Stimulated activated naive B cell treated with anti-CD40 and anti-IgM and Interleukin-4, amounts not matched to agents 10 μg/mL and 1 μg/mL and 100 μg/mL, for 72 hours (primary cell): ENCODE data around the gene LRRK1.

Source experiments
- ATAC-seq, 2 donors: fragments of 150-1000 bp; cut with Tn5 transposase; replicated peaks; 2 replicates each; pipeline ENCODE4 v1.10.0; 2021; ENCODE audit warnings: moderate library complexity in 1 of 2
- DNase-seq: peaks from one replicate; pipeline ENCODE4 v3.0.0; 2021
- H3K27ac Mint-ChIP-seq: one replicate; pipeline ENCODE4 v1.8.0; 2022; ENCODE audit warnings: mild to moderate bottlenecking, mixed read lengths
- H3K27me3 Mint-ChIP-seq, 2 donors: one replicate each; pipeline ENCODE4 v1.8.0; 2022; ENCODE audit warnings: mixed read lengths in 2 of 2
- H3K36me3 Mint-ChIP-seq, 2 donors: one replicate each; pipeline ENCODE4 v1.8.0; 2022; ENCODE audit warnings: mixed read lengths in 2 of 2, mild to moderate bottlenecking in 1 of 2
- H3K4me1 Mint-ChIP-seq, 2 donors: one replicate each; pipeline ENCODE4 v1.8.0; 2022; ENCODE audit warnings: mixed read lengths in 2 of 2, mild to moderate bottlenecking in 1 of 2
- H3K4me3 Mint-ChIP-seq, 2 donors: one replicate each; pipeline ENCODE4 v1.8.0; 2022; ENCODE audit warnings: mild to moderate bottlenecking in 2 of 2, mixed read lengths in 2 of 2, moderate library complexity in 1 of 2
- H3K9me3 Mint-ChIP-seq, 2 donors: one replicate each; pipeline ENCODE4 v1.8.0; 2022; ENCODE audit warnings: mixed read lengths in 2 of 2, mild to moderate bottlenecking in 1 of 2

Gene LRRK1

DNA sequence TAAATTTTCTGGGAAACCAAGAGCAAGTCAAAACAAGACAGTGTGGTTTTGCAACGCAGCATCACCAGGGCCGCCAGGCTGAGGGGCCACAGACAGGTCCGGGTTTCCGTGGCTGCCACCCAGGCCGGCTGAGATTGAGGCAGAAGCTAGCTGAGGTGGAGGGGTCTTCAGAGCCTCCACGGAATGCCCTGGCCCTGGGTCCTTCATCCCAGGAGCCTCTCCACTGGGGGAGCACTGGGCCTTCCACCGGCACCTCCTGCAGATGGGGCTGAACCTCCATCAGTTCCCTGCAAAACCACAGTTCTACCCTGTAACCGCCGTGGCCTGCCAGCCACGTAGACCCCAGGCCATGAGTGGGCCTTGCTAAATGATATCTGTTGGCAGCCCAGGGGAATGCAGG, 180.0 kb downstream of the LRRK1 start:
- H3K9me3 Mint-ChIP-seq, result peaks cover 2 to 6% of the 10 kb centered on the region in 2 donors
- no peak for ATAC-seq
- peaks cover 0 to 4% of the 10 kb centered on the region in 2 donors for H3K36me3 Mint-ChIP-seq
- DNase-seq, result no peak
- H3K27me3 Mint-ChIP-seq, result no peaks in the 10 kb centered on the region
- no peaks in the 10 kb centered on the region for H3K4me1 Mint-ChIP-seq
- H3K27ac Mint-ChIP-seq, result no peak overlapping the region
- no peak overlapping the region for H3K4me3 Mint-ChIP-seq

DNA sequence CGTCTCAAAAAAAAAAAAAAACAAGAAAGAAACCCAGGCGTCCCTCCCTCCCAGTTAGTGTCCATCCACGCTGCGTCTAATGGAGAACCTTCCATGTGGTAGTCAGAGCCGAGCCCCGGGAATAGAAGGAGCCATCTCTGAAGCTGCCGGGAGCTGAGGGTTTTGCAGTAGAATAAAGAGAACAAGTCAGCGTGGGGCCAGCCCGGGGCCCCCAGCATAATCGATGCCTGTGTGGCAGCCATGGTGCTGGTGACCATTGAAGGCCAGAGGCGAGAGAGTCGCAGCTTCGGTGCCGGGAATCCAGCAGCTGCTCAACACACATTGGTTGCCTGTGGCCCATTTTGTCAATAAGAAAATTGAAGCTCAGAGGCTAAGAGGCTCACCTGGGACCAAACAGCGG, 181.0 kb downstream of the LRRK1 start:
- DNase-seq (no peak), ATAC-seq (no peak)
- H3K4me1 Mint-ChIP-seq, result no peaks in the 10 kb centered on the region
- peaks cover 2 to 6% of the 10 kb centered on the region in 2 donors for H3K9me3 Mint-ChIP-seq
- no peak overlapping the region for H3K27ac Mint-ChIP-seq
- H3K4me3 Mint-ChIP-seq, result no peak overlapping the region
- H3K27me3 Mint-ChIP-seq, result no peaks in the 10 kb centered on the region
- H3K36me3 Mint-ChIP-seq, result peaks cover 0 to 4% of the 10 kb centered on the region in 2 donors

GRCh38 chr15:101100593-101101442, 181.7 kb downstream of the LRRK1 start:
- H3K36me3 Mint-ChIP-seq, result peaks cover 0 to 4% of the 10 kb centered on the region in 2 donors
- DNase-seq (no peak), ATAC-seq (no peak)
- no peaks in the 10 kb centered on the region for H3K27me3 Mint-ChIP-seq
- H3K27ac Mint-ChIP-seq, result no peak overlapping the region
- peaks cover 2 to 6% of the 10 kb centered on the region in 2 donors for H3K9me3 Mint-ChIP-seq
- no peak overlapping the region for H3K4me3 Mint-ChIP-seq
- no peaks in the 10 kb centered on the region for H3K4me1 Mint-ChIP-seq

DNA sequence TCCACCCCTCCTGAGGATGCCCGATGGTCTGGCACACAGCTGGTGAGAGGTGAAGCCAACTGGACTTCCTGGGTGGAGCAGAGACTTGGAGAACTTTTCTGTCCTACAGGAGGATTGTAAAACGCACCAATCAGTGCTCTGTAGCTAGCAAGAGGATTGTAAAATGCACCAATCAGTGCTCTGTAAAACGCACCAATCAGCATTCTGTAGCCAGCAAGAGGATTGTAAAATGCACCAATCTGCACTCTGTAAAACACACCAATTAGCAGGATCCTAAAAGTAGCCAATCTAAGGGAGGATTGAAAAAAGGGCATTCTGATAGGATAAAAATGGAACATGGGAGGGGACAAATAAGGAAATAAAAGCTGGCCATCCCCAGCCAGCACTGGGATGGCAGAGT, 182.5 kb downstream of the LRRK1 start:
- Mint-ChIP-seq H3K4me3 (no peak overlapping the region), H3K27ac (no peak overlapping the region), H3K36me3 (peaks cover 0 to 4% of the 10 kb centered on the region in 2 donors), H3K27me3 (no peaks in the 10 kb centered on the region), H3K4me1 (no peaks in the 10 kb centered on the region), H3K9me3 (peaks cover 2 to 6% of the 10 kb centered on the region in 2 donors)
- ATAC-seq, result no peak
- no peak for DNase-seq

- H3K9me3 Mint-ChIP-seq, result peaks cover 2 to 6% of the 10 kb centered on the region in 2 donors
- no peak overlapping the region for H3K27ac Mint-ChIP-seq
- ATAC-seq, result no peak
- H3K27me3 Mint-ChIP-seq, result no peaks in the 10 kb centered on the region
- H3K36me3 Mint-ChIP-seq, result peaks cover 0 to 4% of the 10 kb centered on the region in 2 donors
- no peak for DNase-seq
- no peaks in the 10 kb centered on the region for H3K4me1 Mint-ChIP-seq
- no peak overlapping the region for H3K4me3 Mint-ChIP-seq
These were observed 183.6 kb downstream of the LRRK1 start for GRCh38 chr15:101102746-101103145.

DNA sequence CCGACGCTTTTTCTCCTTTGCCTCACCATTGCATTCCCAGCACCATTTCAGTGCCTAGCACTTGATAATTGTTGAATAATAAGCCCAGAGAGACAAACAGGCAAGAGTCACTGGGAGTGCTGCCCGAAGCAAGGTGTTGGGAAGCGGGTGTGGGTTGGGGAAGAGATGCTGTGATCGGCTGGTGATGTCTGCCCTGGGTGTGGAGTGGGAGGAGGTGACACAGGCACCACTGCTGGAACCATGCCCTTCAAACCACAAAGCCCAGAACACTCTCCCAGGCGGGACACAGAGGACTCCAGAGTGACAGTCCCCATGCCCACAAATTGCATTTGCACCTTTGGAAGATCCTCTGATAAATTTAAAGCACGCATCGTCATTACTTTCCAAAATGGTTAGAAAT, 184.4 kb downstream of the LRRK1 start:
- no peaks in the 10 kb centered on the region for H3K4me1 Mint-ChIP-seq
- H3K4me3 Mint-ChIP-seq, result no peak overlapping the region
- no peak for ATAC-seq
- H3K27ac Mint-ChIP-seq, result no peak overlapping the region
- H3K9me3 Mint-ChIP-seq, result peaks cover 4 to 6% of the 10 kb centered on the region in 2 donors
- H3K27me3 Mint-ChIP-seq, result no peaks in the 10 kb centered on the region
- DNase-seq, result no peak
- H3K36me3 Mint-ChIP-seq, result peaks cover 2 to 4% of the 10 kb centered on the region in 2 donors

GRCh38 chr15:101104141-101104540, 185.0 kb downstream of the LRRK1 start:
- peaks cover 2 to 7% of the 10 kb centered on the region in 2 donors for H3K36me3 Mint-ChIP-seq
- H3K4me1 Mint-ChIP-seq, result no peaks in the 10 kb centered on the region
- peaks cover 6% of the 10 kb centered on the region in 2 donors for H3K9me3 Mint-ChIP-seq
- H3K27me3 Mint-ChIP-seq, result no peaks in the 10 kb centered on the region
- DNase-seq (no peak), ATAC-seq (no peak)
- H3K27ac Mint-ChIP-seq, result no peak overlapping the region
- no peak overlapping the region for H3K4me3 Mint-ChIP-seq

- Mint-ChIP-seq H3K36me3 (peaks cover 2 to 7% of the 10 kb centered on the region in 2 donors), H3K9me3 (peaks cover 6% of the 10 kb centered on the region in 2 donors), H3K27ac (peak overlapping the region; percentile 37), H3K27me3 (no peaks in the 10 kb centered on the region), H3K4me1 (no peaks in the 10 kb centered on the region), H3K4me3 (no peak overlapping the region)
- DNase-seq (no peak), ATAC-seq (no peak)
These were observed 186.1 kb downstream of the LRRK1 start for GRCh38 chr15:101105059-101105891.

GRCh38 chr15:101107101-101107500, 187.9 kb downstream of the LRRK1 start:
- Mint-ChIP-seq H3K27ac (no peak overlapping the region), H3K4me1 (no peaks in the 10 kb centered on the region), H3K27me3 (no peaks in the 10 kb centered on the region), H3K4me3 (no peak overlapping the region), H3K36me3 (peaks cover 2 to 3% of the 10 kb centered on the region in 2 donors), H3K9me3 (peaks cover 0 to 4% of the 10 kb centered on the region in 2 donors)
- DNase-seq, result no peak
- no peak for ATAC-seq

GRCh38 chr15:101107625-101108460, 188.7 kb downstream of the LRRK1 start:
- H3K27ac Mint-ChIP-seq, result no peak overlapping the region
- H3K4me3 Mint-ChIP-seq, result no peak overlapping the region
- H3K36me3 Mint-ChIP-seq, result peaks cover 2 to 3% of the 10 kb centered on the region in 2 donors
- H3K27me3 Mint-ChIP-seq, result peaks cover 0 to 6% of the 10 kb centered on the region in 2 donors
- no peak for DNase-seq
- H3K4me1 Mint-ChIP-seq, result peaks cover 0 to 2% of the 10 kb centered on the region in 2 donors
- ATAC-seq, result no peak
- H3K9me3 Mint-ChIP-seq, result peaks cover 0 to 4% of the 10 kb centered on the region in 2 donors

DNA sequence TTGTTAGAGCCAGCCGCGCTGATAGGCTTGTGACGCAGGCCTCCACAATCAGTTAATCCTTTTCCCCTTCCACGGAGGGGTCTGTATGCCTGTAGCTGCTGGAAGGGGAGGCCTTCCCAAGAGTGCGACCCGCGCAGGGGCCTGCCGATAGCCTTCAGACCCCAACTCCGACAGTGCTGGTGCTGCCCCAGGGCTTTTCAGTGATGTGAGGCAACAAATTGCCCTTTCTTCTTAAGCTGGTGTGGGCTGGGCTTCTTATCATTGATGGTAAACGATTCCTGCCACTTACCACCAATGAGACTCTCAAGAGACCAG, 189.3 kb downstream of the LRRK1 start:
- H3K27ac Mint-ChIP-seq, result no peak overlapping the region
- H3K27me3 Mint-ChIP-seq, result peaks cover 0 to 6% of the 10 kb centered on the region in 2 donors
- H3K9me3 Mint-ChIP-seq, result peaks cover 0 to 4% of the 10 kb centered on the region in 2 donors
- H3K4me3 Mint-ChIP-seq, result no peak overlapping the region
- ATAC-seq, result no peak
- DNase-seq, result no peak
- H3K36me3 Mint-ChIP-seq, result peaks cover 2 to 3% of the 10 kb centered on the region in 2 donors
- peaks cover 0 to 2% of the 10 kb centered on the region in 2 donors for H3K4me1 Mint-ChIP-seq

DNA sequence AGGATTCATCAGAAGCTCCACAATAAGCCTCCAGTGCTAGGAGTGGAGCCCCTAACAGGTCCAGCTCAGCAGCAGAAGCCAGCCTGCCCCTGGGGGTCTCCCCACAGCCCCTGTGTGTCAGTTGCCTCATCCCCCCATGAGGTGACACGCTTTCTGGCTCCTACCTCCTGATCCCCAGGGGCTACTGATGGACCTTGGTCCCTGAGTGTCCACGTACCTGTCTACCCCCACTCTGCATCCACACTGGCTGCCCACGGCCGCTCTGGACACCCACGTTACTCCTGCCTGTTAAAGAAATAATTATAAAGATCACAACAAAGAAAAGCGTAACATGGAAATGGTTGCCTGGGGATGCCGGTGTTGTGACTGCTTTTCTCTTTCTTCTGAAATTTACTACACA, 189.6 kb downstream of the LRRK1 start:
- peaks cover 0 to 4% of the 10 kb centered on the region in 2 donors for H3K9me3 Mint-ChIP-seq
- peaks cover 0 to 2% of the 10 kb centered on the region in 2 donors for H3K4me1 Mint-ChIP-seq
- DNase-seq, result no peak
- H3K4me3 Mint-ChIP-seq, result no peak overlapping the region
- H3K27me3 Mint-ChIP-seq, result peaks cover 0 to 6% of the 10 kb centered on the region in 2 donors
- H3K27ac Mint-ChIP-seq, result no peak overlapping the region
- peaks cover 2 to 3% of the 10 kb centered on the region in 2 donors for H3K36me3 Mint-ChIP-seq
- ATAC-seq, result no peak

- Mint-ChIP-seq H3K4me1 (peaks cover 2 to 7% of the 10 kb centered on the region in 2 donors), H3K4me3 (peak overlapping the region in 1 of 2 donors; percentile 23), H3K27me3 (peaks cover 4 to 11% of the 10 kb centered on the region in 2 donors), H3K9me3 (peaks cover 0 to 4% of the 10 kb centered on the region in 2 donors), H3K27ac (no peak overlapping the region), H3K36me3 (peaks cover 2 to 3% of the 10 kb centered on the region in 2 donors)
- DNase-seq (no peak), ATAC-seq (no peak)
These were observed 191.8 kb downstream of the LRRK1 start for GRCh38 chr15:101110681-101111569.
